WTC11 (cell line): ENCODE results near the gene MRPL20. TPM values are rescaled to one million over a fixed set of nuclear protein-coding genes. Genes with fewer than 3 reads are reported as not detected.

Experiments
- ATAC-seq: fragments of 200-7000 bp; cut with Tn5 transposase; 2 replicates; pipeline ENCODE4 v1.10.0; 2021; ENCODE audit warnings: mild to moderate bottlenecking, moderate library complexity
- CTCF ChIA-PET: fragments of 300-600 bp; sonication (Branson Sonifier 250); formaldehyde crosslinking; loops from one replicate; lab custom pipeline; 2021; ENCODE audit warnings: antibody characterized with exemption; lab: Charles Lee
- POLR2A ChIA-PET: fragments of 350-600 bp; sonication (Branson Sonifier 250); formaldehyde crosslinking; loops from one replicate; lab custom pipeline; 2021; ENCODE audit warnings: antibody characterized with exemption; lab: Charles Lee
- DNase-seq: peaks from one replicate; pipeline ENCODE4 v3.0.0; 2021; ENCODE audit warnings: low spot score
- H3K27ac Mint-ChIP-seq: 2 replicates; pipeline ENCODE4 v1.8.0; 2021; ENCODE audit warnings: mixed read lengths
- H3K27me3 Mint-ChIP-seq: 2 replicates; pipeline ENCODE4 v1.8.0; 2021; ENCODE audit warnings: low read depth, mild to moderate bottlenecking, moderate library complexity, mixed read lengths
- H3K36me3 Mint-ChIP-seq: 2 replicates; pipeline ENCODE4 v1.8.0; 2021; ENCODE audit warnings: mixed read lengths
- H3K4me1 Mint-ChIP-seq: 2 replicates; pipeline ENCODE4 v1.8.0; 2022; ENCODE audit warnings: mixed read lengths
- H3K4me3 Mint-ChIP-seq: 2 replicates; pipeline ENCODE4 v1.8.0; 2021; ENCODE audit warnings: mild to moderate bottlenecking, moderate library complexity, mixed read lengths
- H3K9me3 Mint-ChIP-seq: 2 replicates; pipeline ENCODE4 v1.8.0; 2021; ENCODE audit warnings: mixed read lengths
- ATF1 ChIP-seq: sonication (generic); formaldehyde crosslinking; IDR thresholded peaks from 2 replicates; pipeline ENCODE4 v1.8.1; 2023; ENCODE audit warnings: mild to moderate bottlenecking, moderate library complexity, missing genetic modification reagents
- CREM ChIP-seq: sonication (generic); formaldehyde crosslinking; IDR thresholded peaks from 2 replicates; pipeline ENCODE4 v1.8.1; 2022; ENCODE audit warnings: mild to moderate bottlenecking, missing genetic modification reagents, moderate library complexity
- CTCF ChIP-seq: fragments of 200-600 bp; IDR thresholded peaks from 2 replicates; pipeline ENCODE4 v1.8.0; 2022; ENCODE audit warnings: antibody characterized with exemption
- E2F5 ChIP-seq: sonication (generic); formaldehyde crosslinking; IDR thresholded peaks from 2 replicates; pipeline ENCODE4 v1.8.1; 2022; ENCODE audit warnings: mild to moderate bottlenecking, moderate library complexity, missing genetic modification reagents
- FOXK1 ChIP-seq: sonication (generic); formaldehyde crosslinking; IDR thresholded peaks from 2 replicates; pipeline ENCODE4 v1.8.0; 2022; ENCODE audit warnings: mild to moderate bottlenecking, moderate library complexity, missing genetic modification reagents
- HMGXB4 ChIP-seq: sonication (generic); formaldehyde crosslinking; IDR thresholded peaks from 2 replicates; pipeline ENCODE4 v1.8.1; 2023; ENCODE audit warnings: mild to moderate bottlenecking, moderate library complexity, missing genetic modification reagents
- IRF2 ChIP-seq: sonication (generic); formaldehyde crosslinking; IDR thresholded peaks from 2 replicates; pipeline ENCODE4 v1.8.0; 2022; ENCODE audit warnings: low read depth, missing genetic modification reagents, borderline replicate concordance
- JAZF1 ChIP-seq: fragments of 250-450 bp; sonication (Bioruptor Pico); IDR thresholded peaks from 2 replicates; pipeline ENCODE4 v1.9.0; 2021; ENCODE audit warnings: moderate library complexity, mild to moderate bottlenecking, inconsistent platforms
- MXD4 ChIP-seq: fragments of 250-450 bp; sonication (Bioruptor Pico); IDR thresholded peaks from 2 replicates; pipeline ENCODE4 v1.8.0; 2021; ENCODE audit warnings: mild to moderate bottlenecking, moderate library complexity, borderline replicate concordance
- NFE2L1 ChIP-seq: sonication (generic); formaldehyde crosslinking; IDR thresholded peaks from 2 replicates; pipeline ENCODE4 v1.8.1; 2023; ENCODE audit warnings: missing genetic modification reagents
- RORB ChIP-seq: fragments of 250-450 bp; sonication (Bioruptor Pico); IDR thresholded peaks from 2 replicates; pipeline ENCODE4 v1.9.0; 2021; ENCODE audit warnings: mild to moderate bottlenecking
- SMAD4 ChIP-seq: sonication (generic); formaldehyde crosslinking; IDR thresholded peaks from 2 replicates; pipeline ENCODE4 v1.8.0; 2022; ENCODE audit warnings: mild to moderate bottlenecking, missing genetic modification reagents
- ZBTB43 ChIP-seq: sonication (generic); formaldehyde crosslinking; IDR thresholded peaks from 2 replicates; pipeline ENCODE4 v1.8.1; 2023; ENCODE audit warnings: mild to moderate bottlenecking, missing genetic modification reagents
- ZNF232 ChIP-seq: sonication (generic); formaldehyde crosslinking; IDR thresholded peaks from 2 replicates; pipeline ENCODE4 v1.8.0; 2022; ENCODE audit warnings: mild to moderate bottlenecking, missing genetic modification reagents
- ZNF416 ChIP-seq: fragments of 250-450 bp; sonication (Bioruptor Pico); IDR thresholded peaks from 2 replicates; pipeline ENCODE4 v1.9.0; 2021; ENCODE audit warnings: mild to moderate bottlenecking, inconsistent platforms
- total RNA-seq: library from RNA; stranded (reverse); gene quantifications from 3 replicates; pipeline ENCODE4 v1.2.3, GENCODE V29; 2021
- TF ChIP-seq, protein P1 (sequence below): fragments of 250-450 bp; sonication (Bioruptor Pico); IDR thresholded peaks from 2 replicates; pipeline ENCODE4 v1.8.0; 2021; ENCODE audit warnings: mild to moderate bottlenecking
- TF ChIP-seq, protein P2 (sequence below): fragments of 250-450 bp; sonication (Bioruptor Pico); conservative IDR thresholded peaks from 2 replicates; pipeline ENCODE4 v1.9.0; 2021; ENCODE audit warnings: mild to moderate bottlenecking

The MRPL20 gene
- total RNA-seq, 1 experiment from 2014 or later, result 156 TPM

DNA sequence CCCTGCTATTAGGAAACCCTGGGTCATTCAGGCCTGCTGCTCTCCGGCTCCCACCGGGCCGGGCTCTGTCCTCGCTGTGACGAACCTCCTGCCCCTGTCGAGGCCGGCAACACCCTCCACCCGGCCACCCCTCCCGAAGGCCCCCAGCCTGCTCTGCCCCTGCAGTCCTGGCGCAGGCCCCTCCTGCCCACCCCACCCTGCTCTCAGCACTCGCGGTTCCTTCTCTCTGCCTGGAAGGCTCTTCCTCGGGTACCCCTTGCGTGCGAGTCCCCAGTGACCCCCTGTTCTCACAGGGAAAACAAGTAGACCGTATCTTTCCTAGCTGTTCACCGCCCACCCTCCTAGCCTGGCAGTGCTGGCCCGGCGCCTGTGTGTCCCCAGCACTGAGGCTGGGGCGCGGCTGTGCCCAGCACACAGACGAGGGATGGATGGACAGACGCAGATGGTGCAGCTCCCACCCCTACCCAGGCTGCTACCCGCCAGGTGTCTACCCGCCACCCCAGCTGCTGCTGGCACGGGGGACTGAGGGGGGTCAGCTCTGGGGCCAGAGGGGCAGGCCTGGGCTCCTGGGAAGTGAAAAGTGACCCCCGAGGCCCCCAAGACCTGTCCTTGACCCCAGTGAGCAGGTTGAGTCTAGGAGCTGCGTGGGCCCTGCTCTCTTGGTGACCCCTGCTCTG, 25.3 kb upstream of the MRPL20 start:
- peaks cover 6% of the 10 kb centered on the region; the same call in 1 of the 2 replicates for H3K27me3 Mint-ChIP-seq
- no peak overlapping the region for H3K27ac Mint-ChIP-seq
- peaks cover 32% of the 10 kb centered on the region for H3K4me1 Mint-ChIP-seq
- DNase-seq (no peak), ATAC-seq (no peak)
- ChIA-PET POLR2A (interaction anchor here (0.8 to 1.8 kb wide), 3 partner anchors 8 to 77 kb away, joined by 3 to 5 read pairs (median 4); partner anchors contain the start of gene MRPL20), CTCF (interaction anchor here (0.6 to 2.1 kb wide), 5 partner anchors 9 to 33 kb away, joined by 3 to 11 read pairs (median 5); partner anchors contain the start of genes ANKRD65 and CCNL2)
- H3K9me3 Mint-ChIP-seq, result no peaks in the 10 kb centered on the region
- H3K36me3 Mint-ChIP-seq, result no peaks in the 10 kb centered on the region
- no peak for TF ChIP-seq ATF1 (CRISPR knock-in tag)
- TF ChIP-seq IRF2 (CRISPR knock-in tag), result no peak
- no peak for TF ChIP-seq ZBTB43 (CRISPR knock-in tag)
- no peak for TF ChIP-seq E2F5
- no peak for TF ChIP-seq HMGXB4 (CRISPR knock-in tag)
- no peak for TF ChIP-seq CREM (CRISPR knock-in tag)
- no peak for TF ChIP-seq FOXK1 (CRISPR knock-in tag)
- TF ChIP-seq MXD4 (CRISPR knock-in tag), result no peak
- no peak for TF ChIP-seq ZNF232 (CRISPR knock-in tag)
- TF ChIP-seq JAZF1 (CRISPR knock-in tag), result no peak
- TF ChIP-seq SMAD4, result no peak
- no peak for TF ChIP-seq CTCF
- TF ChIP-seq, protein P1, sequence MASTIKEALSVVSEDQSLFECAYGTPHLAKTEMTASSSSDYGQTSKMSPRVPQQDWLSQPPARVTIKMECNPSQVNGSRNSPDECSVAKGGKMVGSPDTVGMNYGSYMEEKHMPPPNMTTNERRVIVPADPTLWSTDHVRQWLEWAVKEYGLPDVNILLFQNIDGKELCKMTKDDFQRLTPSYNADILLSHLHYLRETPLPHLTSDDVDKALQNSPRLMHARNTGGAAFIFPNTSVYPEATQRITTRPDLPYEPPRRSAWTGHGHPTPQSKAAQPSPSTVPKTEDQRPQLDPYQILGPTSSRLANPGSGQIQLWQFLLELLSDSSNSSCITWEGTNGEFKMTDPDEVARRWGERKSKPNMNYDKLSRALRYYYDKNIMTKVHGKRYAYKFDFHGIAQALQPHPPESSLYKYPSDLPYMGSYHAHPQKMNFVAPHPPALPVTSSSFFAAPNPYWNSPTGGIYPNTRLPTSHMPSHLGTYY (CRISPR knock-in tag), result no peak
- TF ChIP-seq RORB, result no peak
- TF ChIP-seq, protein P2, sequence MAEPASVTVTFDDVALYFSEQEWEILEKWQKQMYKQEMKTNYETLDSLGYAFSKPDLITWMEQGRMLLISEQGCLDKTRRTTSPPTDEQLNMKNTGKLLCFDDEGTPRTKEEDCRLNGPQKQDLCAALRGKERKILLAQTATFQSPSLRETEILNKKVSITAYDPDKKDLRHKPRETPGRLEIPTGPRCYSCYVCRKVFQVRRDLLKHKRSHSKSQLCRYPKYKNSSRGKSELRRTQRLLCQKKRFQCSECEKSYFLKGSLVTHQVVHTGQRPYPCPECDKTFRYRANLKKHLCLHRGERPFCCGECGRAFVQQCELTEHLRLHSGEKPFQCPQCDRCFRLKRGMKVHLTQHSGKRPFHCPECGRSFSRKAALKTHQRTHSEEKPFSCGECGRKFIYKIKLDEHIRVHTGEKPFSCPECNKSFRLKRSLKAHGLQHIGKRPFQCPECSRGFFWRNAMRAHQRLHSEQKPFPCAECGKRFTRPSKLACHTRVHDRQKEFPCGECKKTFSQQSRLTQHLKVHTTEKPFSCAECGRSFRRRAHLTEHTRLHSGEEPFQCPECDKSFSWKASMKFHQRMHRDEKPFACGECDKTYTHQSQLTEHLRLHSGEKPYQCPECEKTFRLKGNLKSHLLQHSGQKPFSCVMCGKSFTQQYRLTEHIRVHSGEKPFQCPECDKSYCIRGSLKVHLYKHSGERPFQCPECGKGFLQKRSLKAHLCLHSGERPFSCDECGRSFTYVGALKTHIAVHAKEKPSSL, result no peak
- TF ChIP-seq NFE2L1 (CRISPR knock-in tag), result no peak
- no peak for TF ChIP-seq ZNF416
- H3K4me3 Mint-ChIP-seq, result no peak overlapping the region
